Measurements from ENCODE around the gene SIGLEC7. TPM values are rescaled to one million over a fixed set of nuclear protein-coding genes. Genes with fewer than 3 reads are reported as not detected.

SIGLEC7 gene
- total RNA-seq, 1 experiment from 2014 or later, result not detected

DNA sequence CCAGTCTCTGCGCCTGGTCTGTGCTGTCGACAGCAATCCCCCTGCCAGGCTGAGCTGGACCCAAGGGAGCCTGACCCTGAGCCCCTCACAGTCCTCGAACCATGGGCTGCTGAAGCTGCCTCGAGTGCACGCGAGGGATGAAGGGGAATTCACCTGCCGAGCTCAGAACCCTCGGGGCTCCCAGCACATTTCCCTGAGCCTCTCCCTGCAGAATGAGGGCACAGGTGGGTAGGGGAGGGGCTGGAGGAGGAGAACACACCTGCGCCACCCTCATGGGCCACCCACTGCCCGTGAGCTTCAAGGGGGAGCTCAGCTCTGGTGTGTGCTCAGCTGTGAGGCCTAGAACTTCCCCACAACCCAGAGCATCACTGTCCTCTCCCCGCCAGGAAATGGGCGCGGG, 44.2 kb downstream of the SIGLEC7 start:
- H3K9ac ChIP-seq (ENCODE audit: low read length), result no peak overlapping the region
- no peak overlapping the region for H3K27ac ChIP-seq (ENCODE audit: low read length)
- H3F3A ChIP-seq (ENCODE audit: low read length, unreplicated experiment), result no peaks in the 10 kb centered on the region
- H3K4me1 ChIP-seq (ENCODE audit: insufficient read depth, low read length), result no peaks in the 10 kb centered on the region
- no peak for TF ChIP-seq EZH2 (IDR thresholded peaks at IDR 0.05; ENCODE audit: low read length, unreplicated experiment)
- TF ChIP-seq, protein P1, sequence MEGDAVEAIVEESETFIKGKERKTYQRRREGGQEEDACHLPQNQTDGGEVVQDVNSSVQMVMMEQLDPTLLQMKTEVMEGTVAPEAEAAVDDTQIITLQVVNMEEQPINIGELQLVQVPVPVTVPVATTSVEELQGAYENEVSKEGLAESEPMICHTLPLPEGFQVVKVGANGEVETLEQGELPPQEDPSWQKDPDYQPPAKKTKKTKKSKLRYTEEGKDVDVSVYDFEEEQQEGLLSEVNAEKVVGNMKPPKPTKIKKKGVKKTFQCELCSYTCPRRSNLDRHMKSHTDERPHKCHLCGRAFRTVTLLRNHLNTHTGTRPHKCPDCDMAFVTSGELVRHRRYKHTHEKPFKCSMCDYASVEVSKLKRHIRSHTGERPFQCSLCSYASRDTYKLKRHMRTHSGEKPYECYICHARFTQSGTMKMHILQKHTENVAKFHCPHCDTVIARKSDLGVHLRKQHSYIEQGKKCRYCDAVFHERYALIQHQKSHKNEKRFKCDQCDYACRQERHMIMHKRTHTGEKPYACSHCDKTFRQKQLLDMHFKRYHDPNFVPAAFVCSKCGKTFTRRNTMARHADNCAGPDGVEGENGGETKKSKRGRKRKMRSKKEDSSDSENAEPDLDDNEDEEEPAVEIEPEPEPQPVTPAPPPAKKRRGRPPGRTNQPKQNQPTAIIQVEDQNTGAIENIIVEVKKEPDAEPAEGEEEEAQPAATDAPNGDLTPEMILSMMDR (conservative IDR thresholded peaks at IDR 0.05; ENCODE audit: low read depth, low read length), result no peak
- TF ChIP-seq EZH2phosphoT487 (IDR thresholded peaks at IDR 0.05; ENCODE audit: borderline replicate concordance, low read length), result no peak
- no peak overlapping the region for H3K4me2 ChIP-seq (ENCODE audit: low read length)
- peaks cover 62% of the 10 kb centered on the region for H3K27me3 ChIP-seq (ENCODE audit: low read length)
- no peak overlapping the region for H2AFZ ChIP-seq (ENCODE audit: low read length)
- DNase-seq (no peak), ATAC-seq (no peak)
- no peaks in the 10 kb centered on the region for H3K9me3 ChIP-seq (ENCODE audit: low read length)
- no peaks in the 10 kb centered on the region for H3K36me3 ChIP-seq (ENCODE audit: low read depth, low read length)
- CTCF ChIA-PET, result no interaction called here
- no peaks in the 10 kb centered on the region for H4K20me1 ChIP-seq (ENCODE audit: low read length)
- no peak overlapping the region for H3K4me3 ChIP-seq (ENCODE audit: low read length)
- no peaks in the 10 kb centered on the region for H3K79me2 ChIP-seq (ENCODE audit: low read length)
- intact Hi-C loops (cut with micrococcal nuclease), result no loop called here
- POLR2A ChIA-PET (ENCODE audit: unreplicated experiment), result no interaction called here
- no peaks in the 10 kb centered on the region for H3K9me2 ChIP-seq (replicated peaks; ENCODE audit: low read length)
- BruUV-seq (replicated peaks), result no TSS peak

- no peaks in the 10 kb centered on the region for H3F3A ChIP-seq (ENCODE audit: low read length, unreplicated experiment)
- intact Hi-C loops (cut with micrococcal nuclease), result no loop called here
- no peaks in the 10 kb centered on the region for H4K20me1 ChIP-seq (ENCODE audit: low read length)
- H3K9ac ChIP-seq (ENCODE audit: low read length), result no peak overlapping the region
- no peak overlapping the region for H2AFZ ChIP-seq (ENCODE audit: low read length)
- BruUV-seq (replicated peaks), result no TSS peak
- H3K4me1 ChIP-seq (ENCODE audit: insufficient read depth, low read length), result no peaks in the 10 kb centered on the region
- CTCF ChIA-PET, result interaction anchor here (0.5 kb wide), 1 partner anchor 167 kb away, joined by 3 read pairs; no protein-coding TSS in a partner anchor
- H3K79me2 ChIP-seq (ENCODE audit: low read length), result no peaks in the 10 kb centered on the region
- H3K4me2 ChIP-seq (ENCODE audit: low read length), result no peak overlapping the region
- POLR2A ChIA-PET (ENCODE audit: unreplicated experiment), result interaction anchor here (0.7 kb wide), 1 partner anchor 1810 kb away, joined by 3 read pairs; no protein-coding TSS in a partner anchor
- peaks cover 75% of the 10 kb centered on the region for H3K27me3 ChIP-seq (ENCODE audit: low read length)
- DNase-seq (no peak), ATAC-seq (no peak)
- TF ChIP-seq EZH2phosphoT487 (IDR thresholded peaks at IDR 0.05; ENCODE audit: borderline replicate concordance, low read length) (no peak), EZH2 (IDR thresholded peaks at IDR 0.05; ENCODE audit: low read length, unreplicated experiment) (no peak)
- TF ChIP-seq, protein P1 (conservative IDR thresholded peaks at IDR 0.05; ENCODE audit: low read depth, low read length), result no peak
- no peak overlapping the region for H3K4me3 ChIP-seq (ENCODE audit: low read length)
- H3K27ac ChIP-seq (ENCODE audit: low read length), result no peak overlapping the region
- H3K9me2 ChIP-seq (replicated peaks; ENCODE audit: low read length), result no peaks in the 10 kb centered on the region
- no peaks in the 10 kb centered on the region for H3K36me3 ChIP-seq (ENCODE audit: low read depth, low read length)
- no peaks in the 10 kb centered on the region for H3K9me3 ChIP-seq (ENCODE audit: low read length)
Observed at GRCh38 chr19:51187395-51188226, 45.5 kb downstream of the SIGLEC7 start.

- Histone ChIP-seq H3K27me3 (ENCODE audit: low read length) (peaks cover 80% of the 10 kb centered on the region), H3K4me1 (ENCODE audit: insufficient read depth, low read length) (no peaks in the 10 kb centered on the region), H3K4me3 (ENCODE audit: low read length) (no peak overlapping the region), H3K9me3 (ENCODE audit: low read length) (no peaks in the 10 kb centered on the region), H3K36me3 (ENCODE audit: low read depth, low read length) (no peaks in the 10 kb centered on the region), H3K9ac (ENCODE audit: low read length) (no peak overlapping the region), H3K4me2 (ENCODE audit: low read length) (no peak overlapping the region), H4K20me1 (ENCODE audit: low read length) (no peaks in the 10 kb centered on the region), H3F3A (ENCODE audit: low read length, unreplicated experiment) (no peaks in the 10 kb centered on the region), H2AFZ (ENCODE audit: low read length) (no peak overlapping the region), H3K9me2 (replicated peaks; ENCODE audit: low read length) (no peaks in the 10 kb centered on the region), H3K79me2 (ENCODE audit: low read length) (no peaks in the 10 kb centered on the region), H3K27ac (ENCODE audit: low read length) (no peak overlapping the region)
- POLR2A ChIA-PET (ENCODE audit: unreplicated experiment), result interaction anchor here (0.7 kb wide), 1 partner anchor 1811 kb away, joined by 3 read pairs; no protein-coding TSS in a partner anchor
- BruUV-seq (replicated peaks), result no TSS peak
- TF ChIP-seq, protein P1 (conservative IDR thresholded peaks at IDR 0.05; ENCODE audit: low read depth, low read length), result no peak
- TF ChIP-seq EZH2phosphoT487 (IDR thresholded peaks at IDR 0.05; ENCODE audit: borderline replicate concordance, low read length), result no peak
- no peak for TF ChIP-seq EZH2 (IDR thresholded peaks at IDR 0.05; ENCODE audit: low read length, unreplicated experiment)
- CTCF ChIA-PET, result no interaction called here
- DNase-seq (no peak), ATAC-seq (no peak)
- intact Hi-C loops (cut with micrococcal nuclease), result no loop called here
Observed at GRCh38 chr19:51188227-51188559, 46.1 kb downstream of the SIGLEC7 start.

All from PC-3 (cell line).